Stimulated activated CD4-positive, alpha-beta T cell treated with anti-CD3 and anti-CD28 coated beads, Interleukin-4, amount 100 ng/mL, for 1 hour (primary cell): Measurements from ENCODE around the gene AHNAK.
"Not testable (repeated sequence)": the region's sequence is repeated elsewhere in the genome, so short reads cannot be mapped to it uniquely, and the experiment has no call there.

Experiments
- DNase-seq: peaks from one replicate; pipeline ENCODE4 v3.0.0-alpha.2; 2020

The AHNAK gene

DNA sequence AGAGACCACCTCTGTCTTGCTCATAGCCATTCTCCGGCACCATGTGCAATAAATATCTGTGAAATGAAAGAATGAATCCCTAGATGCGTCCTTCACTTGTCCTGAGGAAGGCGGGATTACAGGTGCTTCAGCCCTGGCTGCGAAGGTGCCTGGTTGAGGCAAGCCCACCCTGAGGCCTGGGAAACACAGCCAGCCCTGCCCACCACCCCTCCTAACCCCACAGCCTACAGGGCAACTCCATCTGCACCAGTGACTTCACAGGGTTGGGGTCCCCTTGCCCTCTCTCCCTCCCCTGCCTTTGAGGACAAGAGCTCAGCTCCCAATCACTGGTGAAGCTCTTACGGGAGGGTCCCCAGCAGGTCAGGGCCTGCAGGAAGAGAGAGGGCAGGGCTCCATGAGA lies 145.2 kb downstream of the AHNAK start:
- DNase-seq, result no peak

DNA sequence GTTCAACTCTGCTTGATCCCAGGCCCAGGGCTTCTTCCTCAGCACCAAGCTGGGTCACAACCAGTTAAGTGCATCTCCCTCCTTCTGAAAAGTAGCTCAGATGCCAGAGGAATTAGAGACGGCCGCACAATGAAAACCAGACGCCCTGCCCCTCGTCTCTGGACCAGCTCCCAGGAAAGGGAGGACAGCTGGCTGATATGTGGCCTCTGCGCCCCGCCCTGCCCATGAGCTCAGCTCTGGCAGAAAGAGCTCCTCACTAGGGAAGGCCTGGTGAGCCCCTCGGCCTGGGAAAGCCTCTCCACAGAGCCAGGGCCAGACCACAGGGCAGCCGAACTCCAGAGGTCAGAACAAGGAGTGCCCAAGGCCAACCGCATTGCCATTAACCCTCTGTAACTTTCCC lies 145.8 kb downstream of the AHNAK start:
- no peak for DNase-seq

DNA sequence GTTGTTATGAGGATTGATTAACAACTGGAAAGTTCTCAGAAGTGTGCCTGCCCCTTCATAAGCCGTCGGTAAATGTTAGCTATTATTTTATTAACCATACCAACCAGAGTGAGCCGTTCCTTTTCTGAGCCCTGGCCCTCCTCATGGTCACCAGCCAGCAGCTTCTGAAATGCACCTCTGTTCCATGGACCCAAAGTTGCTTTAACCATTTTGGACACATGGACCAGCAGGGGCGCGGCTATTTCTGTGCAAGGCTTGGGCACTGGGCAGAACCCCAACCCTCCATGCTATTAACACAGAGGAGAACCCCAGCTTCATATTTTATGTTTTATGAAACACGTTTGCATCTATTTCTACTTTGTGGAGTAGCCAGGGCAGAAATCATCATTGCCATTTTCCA lies 146.3 kb downstream of the AHNAK start:
- no peak for DNase-seq

DNA sequence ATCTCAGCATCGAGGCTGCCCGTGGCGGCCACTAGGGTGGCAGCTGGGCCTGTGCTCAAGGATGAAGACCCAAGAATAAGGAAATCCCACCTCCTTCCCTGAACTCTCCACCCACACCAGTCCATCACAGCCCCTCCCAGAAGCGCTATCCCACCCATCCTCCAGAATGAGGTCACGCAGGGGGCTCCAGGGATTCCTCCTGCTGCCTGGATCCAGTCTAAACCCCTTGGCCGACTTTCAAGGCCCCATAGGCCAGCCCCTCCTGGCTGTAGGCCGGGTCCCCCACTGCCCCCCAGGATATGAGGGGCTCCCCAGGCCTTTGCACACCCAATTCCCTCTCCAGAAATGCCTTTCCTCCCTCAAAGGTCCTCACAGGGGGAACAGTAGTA lies 146.7 kb downstream of the AHNAK start:
- DNase-seq, result no peak

DNA sequence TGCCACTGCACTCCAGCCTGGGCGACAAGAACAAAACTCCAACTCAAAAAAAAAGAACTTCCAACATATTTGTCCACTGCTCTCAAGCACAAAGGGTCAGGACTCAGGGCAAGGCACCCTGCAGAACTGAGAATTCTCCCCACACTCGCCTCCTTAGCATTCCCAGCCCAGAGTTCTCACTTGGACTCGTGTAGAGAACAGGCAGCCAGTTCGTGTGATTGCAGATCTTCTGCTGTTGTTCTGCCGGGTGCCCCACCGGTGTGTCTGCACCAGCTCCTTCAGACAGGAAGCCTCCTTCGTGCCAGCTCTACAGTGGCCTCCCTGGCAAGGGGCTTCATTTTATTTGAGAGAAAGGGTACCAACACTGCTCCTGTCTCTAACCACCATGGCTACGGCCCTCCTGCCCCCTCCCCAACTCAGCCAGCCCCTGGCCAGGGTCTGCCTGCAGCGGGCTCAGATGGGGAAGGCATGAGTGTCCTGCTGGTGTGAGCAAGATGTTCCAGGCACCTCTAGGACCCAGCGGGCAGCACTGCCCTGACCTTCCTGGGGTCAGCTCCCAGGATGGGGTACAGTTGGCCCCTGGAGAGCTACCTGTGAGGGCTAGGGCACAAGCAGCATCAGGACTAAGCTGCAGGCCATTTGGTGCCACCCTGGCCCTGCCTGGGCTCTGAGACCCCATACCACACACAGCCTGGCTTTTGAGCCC lies 147.3 kb downstream of the AHNAK start:
- DNase-seq, result no peak

DNA sequence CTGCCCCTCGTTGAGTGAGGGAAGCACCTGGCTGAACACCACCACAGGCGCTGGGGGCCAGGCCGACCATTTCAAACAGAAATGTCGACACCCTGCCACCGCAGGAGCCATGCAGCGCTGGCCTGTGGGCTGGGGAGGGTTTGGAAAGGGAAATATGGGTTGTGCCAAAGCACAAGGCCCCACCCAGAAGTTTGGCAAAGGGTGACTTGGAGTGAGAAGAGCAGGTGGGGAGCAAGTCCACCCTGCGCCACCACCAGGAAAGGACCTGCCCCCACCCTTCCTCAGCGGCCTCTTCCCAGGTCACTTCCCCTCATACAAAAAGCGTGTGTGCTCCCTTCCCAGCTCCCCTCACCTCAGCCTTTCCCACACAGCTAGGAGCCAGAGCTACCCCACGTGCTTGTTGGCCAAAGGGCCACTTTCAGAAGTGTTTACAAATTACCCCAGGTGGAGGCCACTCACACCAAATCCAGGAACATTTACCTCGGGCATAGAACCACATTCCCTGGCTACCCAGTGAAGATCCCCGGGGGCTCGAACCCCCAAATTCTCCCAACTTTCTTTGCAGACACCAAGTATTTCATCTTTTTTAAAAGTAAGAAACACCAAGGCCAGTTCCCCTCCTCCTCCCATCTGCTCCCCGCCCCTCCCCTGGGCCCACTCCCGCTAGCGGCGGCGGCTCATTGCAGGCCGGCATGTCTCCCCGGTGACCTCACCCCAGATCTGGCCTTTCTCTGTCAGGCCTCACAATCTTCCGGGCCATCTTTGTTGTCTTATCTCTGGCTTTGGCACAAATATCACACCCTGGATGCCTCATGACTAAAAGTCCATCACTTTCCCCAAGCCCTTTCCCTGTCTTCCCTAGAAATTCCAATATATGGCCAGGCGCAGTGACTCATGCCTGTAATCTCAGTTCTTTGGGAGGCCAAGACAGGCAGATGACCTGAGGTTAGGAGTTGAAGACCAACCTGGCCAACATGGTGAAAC lies 148.3 kb downstream of the AHNAK start:
- DNase-seq, result no peak

DNA sequence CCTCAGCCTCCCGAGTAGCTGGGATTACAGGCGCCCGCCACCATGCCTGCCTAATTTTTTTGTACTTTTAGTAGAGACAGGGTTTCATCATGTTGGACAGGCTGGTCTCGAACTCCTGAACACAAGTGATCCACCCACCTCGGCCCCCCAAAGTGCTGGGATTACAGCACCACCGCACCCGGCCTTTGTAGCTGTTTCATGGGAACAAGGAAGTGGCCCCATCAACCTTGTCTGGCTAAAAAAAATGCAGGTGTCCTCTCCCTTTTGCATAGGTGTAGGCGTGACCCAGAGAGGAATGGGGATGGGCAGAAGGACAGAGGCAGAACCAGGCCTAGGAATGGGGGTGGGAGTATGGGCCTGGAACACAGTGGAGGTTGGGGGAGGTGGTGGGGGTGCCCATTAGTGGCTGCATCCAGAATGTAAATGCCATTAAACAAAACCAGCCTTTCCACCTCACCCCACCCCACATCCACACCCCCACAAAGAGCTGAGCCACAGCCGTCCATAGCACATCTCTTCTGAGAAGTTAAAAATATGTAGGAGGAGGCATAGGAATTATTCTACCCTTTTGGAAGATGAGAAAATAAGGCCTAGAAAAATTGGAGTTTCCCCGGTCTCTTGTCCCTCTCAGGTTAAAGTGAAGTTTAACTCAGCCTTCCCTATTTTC lies 150.6 kb downstream of the AHNAK start:
- no peak for DNase-seq

DNA sequence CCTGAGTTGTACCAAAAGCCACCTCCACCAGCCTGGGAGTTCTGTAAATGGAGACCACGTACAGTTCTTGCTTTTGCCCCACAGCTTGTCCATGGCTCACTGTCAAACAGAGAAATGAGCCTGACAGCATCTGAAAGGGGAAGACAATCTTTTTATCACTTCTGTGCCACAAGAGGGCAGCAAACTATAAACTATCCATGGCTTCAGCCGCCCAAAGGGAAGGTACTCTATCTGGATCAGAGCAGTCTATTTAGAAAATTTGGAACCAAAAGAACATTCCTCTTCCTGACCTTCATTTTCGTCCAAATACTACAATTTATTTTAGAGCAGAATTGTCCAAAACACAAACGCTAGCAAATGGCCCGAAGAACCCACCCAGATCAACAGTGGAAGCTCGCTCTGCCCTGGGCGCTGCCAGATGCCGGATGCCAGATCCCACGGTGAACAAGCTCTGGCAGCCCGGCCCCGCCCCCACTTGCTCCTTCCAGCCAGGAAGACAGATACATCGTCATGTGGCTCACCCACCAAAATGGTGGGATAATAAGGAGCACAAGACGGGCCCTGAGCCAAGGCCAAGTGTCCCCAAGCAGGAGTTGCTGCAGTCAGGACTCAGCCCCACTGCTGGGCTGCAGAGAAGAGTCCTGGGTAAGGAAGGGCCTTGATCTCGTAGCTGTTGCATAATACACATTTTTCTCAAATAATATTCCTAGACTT lies 151.6 kb downstream of the AHNAK start:
- peak; percentile 21 for DNase-seq

DNA sequence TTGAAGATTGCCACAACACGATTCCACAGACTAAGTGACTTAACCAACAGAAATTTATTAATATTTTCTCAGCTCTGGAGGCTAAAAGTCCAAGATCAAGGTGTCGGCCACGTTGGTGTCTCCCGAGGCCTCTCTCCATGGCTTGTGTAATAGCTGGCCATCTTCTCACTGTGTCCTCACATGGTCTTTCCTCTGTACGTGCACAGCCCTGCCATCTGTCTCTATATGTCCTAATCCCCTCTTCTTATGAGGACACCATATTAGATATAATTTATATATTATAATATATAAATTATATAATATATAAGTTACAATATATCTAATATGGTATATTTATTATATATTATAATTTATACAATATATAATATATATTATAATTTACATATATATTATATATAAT lies 152.9 kb downstream of the AHNAK start:
- DNase-seq, result no peak

DNA sequence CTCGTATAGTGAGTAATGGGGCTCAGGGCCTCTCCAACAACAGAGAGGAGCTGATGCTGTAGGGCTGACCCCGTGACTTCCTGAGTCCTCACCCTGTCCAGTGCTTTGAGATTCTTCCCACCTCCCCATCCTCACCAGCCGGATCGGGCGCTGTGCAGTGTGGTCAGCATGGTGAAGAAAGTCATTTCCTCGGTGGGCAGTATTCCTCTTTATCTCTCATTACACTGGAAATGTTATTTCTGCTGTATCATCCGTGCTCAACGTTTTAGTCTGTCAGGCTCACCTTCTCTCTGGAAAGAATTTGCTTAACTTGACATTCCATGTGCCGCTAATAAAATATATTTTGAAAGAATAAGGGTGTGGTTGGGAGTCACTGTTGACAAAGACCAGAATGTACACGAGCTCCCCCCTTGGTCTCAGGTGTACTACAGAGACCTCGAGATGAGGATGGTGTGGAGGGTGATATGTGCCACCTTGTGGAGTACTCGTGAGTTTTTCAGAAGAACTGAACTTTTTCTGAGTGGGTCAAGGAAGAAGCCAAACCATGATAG lies 153.5 kb downstream of the AHNAK start:
- DNase-seq, result no peak

DNA sequence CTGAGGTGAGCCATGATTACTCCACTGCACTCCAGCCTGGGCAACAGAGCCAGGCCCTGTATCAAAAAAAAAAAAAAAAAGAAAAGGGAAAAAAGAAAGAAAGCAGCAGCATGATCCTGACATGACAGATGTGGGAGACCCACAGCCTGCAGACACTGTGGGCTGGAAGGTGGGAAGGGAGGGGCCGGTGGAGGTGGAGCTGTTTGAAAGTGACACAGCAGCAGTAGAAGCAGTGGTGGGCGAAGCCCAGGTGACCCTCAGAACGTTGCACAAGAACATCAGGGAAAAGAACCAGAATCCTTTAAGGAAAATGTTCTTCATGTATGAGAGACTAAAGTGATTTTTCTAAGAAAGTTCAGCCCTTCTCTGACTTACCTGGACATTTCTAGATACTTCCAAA lies 154.1 kb downstream of the AHNAK start:
- no peak for DNase-seq

DNA sequence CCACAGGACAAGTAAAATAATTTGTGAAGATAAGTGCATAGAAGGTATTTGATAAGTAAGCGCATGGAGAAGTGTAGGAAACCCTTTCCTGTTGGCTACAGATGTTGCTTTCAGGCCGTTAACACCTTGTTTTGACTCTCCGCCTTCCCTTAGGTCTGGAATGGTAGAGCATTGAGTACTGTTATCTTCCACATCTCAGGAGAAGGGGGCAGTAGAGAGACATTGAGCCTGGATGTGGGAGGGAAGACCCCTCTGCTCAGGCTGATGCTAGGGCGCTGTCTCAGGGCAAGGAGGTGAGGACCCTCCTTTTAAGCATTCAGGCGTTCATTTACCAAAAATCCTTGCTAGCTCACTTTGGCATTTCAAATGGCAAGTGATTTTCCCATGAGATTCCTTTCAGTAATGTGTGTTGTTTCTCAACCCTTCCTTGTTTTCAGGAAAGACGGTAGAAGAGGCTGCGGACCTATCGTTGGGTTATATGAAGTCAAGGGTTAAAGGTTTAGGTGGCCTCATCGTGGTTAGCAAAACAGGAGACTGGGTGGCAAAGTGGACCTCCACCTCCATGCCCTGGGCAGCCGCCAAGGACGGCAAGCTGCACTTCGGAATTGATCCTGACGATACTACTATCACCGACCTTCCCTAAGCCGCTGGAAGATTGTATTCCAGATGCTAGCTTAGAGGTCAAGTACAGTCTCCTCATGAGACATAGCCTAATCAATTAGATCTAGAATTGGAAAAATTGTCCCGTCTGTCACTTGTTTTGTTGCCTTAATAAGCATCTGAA lies 154.8 kb downstream of the AHNAK start:
- no peak for DNase-seq

DNA sequence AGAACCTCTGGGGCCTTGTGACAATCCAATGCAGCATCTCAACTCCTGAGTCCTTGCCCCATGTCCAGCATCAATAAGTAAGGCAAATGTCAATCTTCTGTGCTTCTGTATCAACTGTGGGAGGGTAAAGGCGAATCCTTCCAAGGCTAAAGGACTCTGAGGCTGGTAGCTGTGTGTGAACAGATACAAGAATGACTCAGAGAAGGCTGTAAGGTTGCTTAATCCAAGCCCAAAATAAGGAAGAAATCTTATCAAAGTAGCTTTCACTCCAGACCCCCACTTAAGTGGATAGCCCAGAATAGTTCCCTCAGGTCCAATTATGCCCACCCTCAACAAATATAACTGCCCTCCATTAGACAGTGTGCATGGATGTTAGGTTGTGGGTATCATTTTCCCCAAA lies 155.9 kb downstream of the AHNAK start:
- DNase-seq, result no peak

DNA sequence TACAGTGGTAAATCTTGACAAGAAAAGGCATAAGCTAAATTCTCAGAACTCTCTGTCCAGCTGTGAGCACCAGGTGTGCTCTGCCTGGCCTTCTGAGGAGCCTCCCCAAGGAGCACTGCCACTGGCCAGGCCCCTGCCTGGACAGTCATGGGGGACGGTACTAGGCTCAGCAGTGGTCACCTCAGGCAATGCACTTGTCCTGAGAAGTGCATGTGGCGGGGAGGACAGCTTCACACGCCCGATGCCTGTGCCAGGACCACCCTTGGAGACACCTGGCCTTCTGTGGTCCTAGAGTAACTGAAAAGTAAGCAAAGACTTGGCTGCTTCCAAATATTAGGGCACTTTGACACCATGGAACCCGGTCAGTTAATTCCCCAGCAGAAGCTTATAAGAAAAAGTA lies 156.4 kb downstream of the AHNAK start:
- no peak for DNase-seq

DNA sequence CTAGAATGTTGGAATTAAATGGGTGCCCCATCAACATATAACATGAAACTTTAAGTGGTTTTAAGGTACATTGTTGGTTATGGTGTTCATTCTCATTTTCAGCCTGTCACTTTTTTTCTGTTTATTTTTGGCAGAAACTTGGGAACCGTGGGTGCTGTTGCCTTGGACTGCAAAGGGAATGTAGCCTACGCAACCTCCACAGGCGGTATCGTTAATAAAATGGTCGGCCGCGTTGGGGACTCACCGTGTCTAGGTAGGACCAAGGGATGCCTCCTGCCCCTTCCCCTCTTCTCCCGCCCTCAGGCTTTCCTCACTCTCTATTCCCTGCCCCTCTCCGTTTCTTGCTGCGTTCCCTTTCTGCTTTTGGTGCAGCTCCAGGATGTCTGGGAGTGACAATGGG lies 157.6 kb downstream of the AHNAK start:
- DNase-seq, result no peak

DNA sequence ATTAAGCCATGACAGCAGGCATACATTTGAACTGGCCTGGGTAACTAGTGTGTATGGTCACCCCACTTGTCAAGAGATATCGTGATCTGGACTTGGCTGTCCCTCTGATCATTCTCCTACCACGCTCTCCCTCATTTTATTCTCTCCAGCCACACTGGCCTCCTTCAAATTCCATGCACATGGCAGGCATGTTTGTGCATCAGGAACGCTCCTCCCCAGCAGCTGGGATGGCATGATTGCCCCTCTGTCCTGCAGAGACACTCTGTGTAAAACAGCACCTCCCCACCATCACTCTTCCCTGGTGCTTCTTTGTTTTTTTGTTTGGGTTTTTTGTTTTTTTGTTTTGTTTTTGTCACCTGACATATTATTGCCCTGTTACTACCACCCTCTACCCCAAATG lies 159.2 kb downstream of the AHNAK start:
- DNase-seq, result no peak

DNA sequence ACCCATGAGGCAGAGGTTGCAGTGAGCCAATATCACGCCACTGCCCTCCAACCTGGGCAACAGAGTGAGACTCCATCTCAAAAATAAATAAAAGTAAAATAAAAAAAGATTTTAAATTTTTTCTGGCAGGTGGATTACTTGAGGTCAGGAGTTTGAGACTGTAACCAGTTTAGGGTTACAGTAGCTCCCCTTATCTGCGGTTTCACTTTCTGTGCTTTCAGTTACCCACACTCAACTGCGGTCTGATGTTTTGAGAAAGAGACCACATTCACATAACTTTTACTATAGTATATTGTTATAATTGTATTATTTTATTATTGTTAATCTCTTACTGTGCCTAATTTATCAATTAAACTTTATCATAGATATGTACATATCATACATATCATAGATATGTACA lies 160.5 kb downstream of the AHNAK start:
- not testable (repeated sequence) for DNase-seq

DNA sequence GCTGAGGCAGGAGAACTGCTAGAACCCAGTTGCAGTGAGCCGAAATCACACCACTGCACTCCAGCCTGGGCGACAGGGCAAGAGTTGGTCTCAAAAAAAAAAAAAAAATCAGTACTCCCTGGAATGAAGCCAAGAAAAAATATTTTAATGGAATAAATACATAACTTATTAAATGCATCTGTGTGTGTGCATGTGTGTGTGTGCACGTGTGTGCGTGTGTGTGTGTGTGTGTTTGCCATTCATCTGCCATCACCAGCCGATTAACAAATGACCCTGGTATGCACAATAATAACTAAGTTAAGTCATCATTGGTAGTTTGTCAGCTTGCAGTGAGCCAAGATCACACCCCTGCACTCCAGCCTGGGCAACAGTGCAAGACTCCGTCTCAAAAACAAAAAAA lies 162.8 kb downstream of the AHNAK start:
- DNase-seq, result no peak
